RWPE2 (cell line): ENCODE measurements around the gene DESI1.

Source experiments
- ATAC-seq: fragments of 200-7000 bp; cut with Tn5 transposase; 3 replicates; pipeline ENCODE4 v1.9.1; 2021; ENCODE audit warnings: low read depth
- DNase-seq: peaks from one replicate; pipeline ENCODE4 v3.0.0-alpha.2; 2020; ENCODE audit warnings: low spot score
- H3K27ac ChIP-seq: fragments of 450-650 bp; 2 replicates; pipeline ENCODE4 v1.5.1; 2017; ENCODE audit warnings: mild to moderate bottlenecking; ENCODE audit not compliant: poor library complexity, severe bottlenecking
- H3K27me3 ChIP-seq: fragments of 250-450 bp; sonication (Bioruptor Pico); 2 replicates; pipeline ENCODE4 v1.5.1; 2021; ENCODE audit warnings: mild to moderate bottlenecking, moderate library complexity; ENCODE audit not compliant: insufficient read depth, poor library complexity, severe bottlenecking
- H3K36me3 ChIP-seq: fragments of 250-450 bp; sonication (Bioruptor Pico); 2 replicates; pipeline ENCODE4 v1.5.1; 2020; ENCODE audit warnings: low read depth, mild to moderate bottlenecking, moderate library complexity
- H3K4me1 ChIP-seq: fragments of 250-450 bp; sonication (Bioruptor Pico); 2 replicates; pipeline ENCODE4 v1.5.1; 2021; ENCODE audit warnings: mild to moderate bottlenecking, moderate library complexity; ENCODE audit not compliant: insufficient read depth, poor library complexity, severe bottlenecking
- H3K4me3 ChIP-seq: fragments of 250-450 bp; sonication (Bioruptor Pico); 2 replicates; pipeline ENCODE4 v1.5.1; 2021; ENCODE audit warnings: mild to moderate bottlenecking, moderate library complexity; ENCODE audit not compliant: severe bottlenecking
- H3K9me3 ChIP-seq: fragments of 250-450 bp; sonication (Bioruptor Pico); 2 replicates; pipeline ENCODE4 v1.5.1; 2021; ENCODE audit warnings: mild to moderate bottlenecking, moderate library complexity; ENCODE audit not compliant: severe bottlenecking
- CTCF ChIP-seq: fragments of 450-650 bp; IDR thresholded peaks from one replicate; pipeline ENCODE4 v1.5.1; 2017; ENCODE audit warnings: mild to moderate bottlenecking, moderate library complexity; ENCODE audit not compliant: poor library complexity, severe bottlenecking

DESI1 gene

DNA sequence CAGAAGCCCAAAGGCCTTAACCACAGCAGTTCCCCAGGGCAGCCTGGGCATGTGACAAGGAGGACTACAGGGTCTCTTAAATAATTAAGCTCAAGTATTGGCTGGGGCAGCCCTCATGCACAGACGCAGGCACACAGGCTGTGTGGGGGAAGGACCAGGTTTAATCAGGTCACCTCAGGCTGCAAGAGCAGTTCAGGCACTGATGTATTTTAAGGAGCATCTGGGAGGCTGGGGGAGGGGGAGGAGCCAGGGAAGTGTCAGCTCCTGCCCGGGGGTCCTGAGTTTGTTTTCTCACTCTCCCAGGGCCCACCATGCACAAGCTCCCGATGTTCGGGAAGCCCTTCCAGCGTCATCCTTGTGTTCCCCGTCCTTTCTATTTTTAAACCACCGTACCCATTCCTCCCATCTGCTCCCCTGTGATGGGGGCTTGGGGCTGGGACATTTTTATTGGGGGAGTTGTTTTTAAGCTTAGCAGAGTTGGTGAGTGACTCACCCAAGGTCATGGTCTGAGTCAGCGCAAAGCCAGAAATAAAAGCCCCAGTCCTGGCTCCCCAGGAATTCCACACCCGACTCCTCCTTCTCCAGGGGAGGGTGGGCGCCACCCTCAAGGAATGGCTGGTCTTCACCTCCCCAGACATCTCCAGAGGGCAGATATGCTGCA is 57.7 kb downstream of the DESI1 start:
- no peaks in the 10 kb centered on the region for H3K9me3 ChIP-seq
- no peaks in the 10 kb centered on the region for H3K36me3 ChIP-seq
- no peak for TF ChIP-seq CTCF
- H3K4me1 ChIP-seq = peaks cover 24% of the 10 kb centered on the region
- ATAC-seq = peak; percentile 59
- no peak for DNase-seq
- H3K27ac ChIP-seq = no peak overlapping the region
- H3K4me3 ChIP-seq = no peak overlapping the region
- H3K27me3 ChIP-seq = no peaks in the 10 kb centered on the region

GRCh38 chr22:41562461-41562860 is 58.4 kb downstream of the DESI1 start:
- Histone ChIP-seq H3K4me3 (no peak overlapping the region), H3K36me3 (no peaks in the 10 kb centered on the region), H3K4me1 (peaks cover 24% of the 10 kb centered on the region), H3K27me3 (no peaks in the 10 kb centered on the region), H3K9me3 (no peaks in the 10 kb centered on the region), H3K27ac (no peak overlapping the region)
- ATAC-seq (no peak), DNase-seq (no peak)
- no peak for TF ChIP-seq CTCF

DNA sequence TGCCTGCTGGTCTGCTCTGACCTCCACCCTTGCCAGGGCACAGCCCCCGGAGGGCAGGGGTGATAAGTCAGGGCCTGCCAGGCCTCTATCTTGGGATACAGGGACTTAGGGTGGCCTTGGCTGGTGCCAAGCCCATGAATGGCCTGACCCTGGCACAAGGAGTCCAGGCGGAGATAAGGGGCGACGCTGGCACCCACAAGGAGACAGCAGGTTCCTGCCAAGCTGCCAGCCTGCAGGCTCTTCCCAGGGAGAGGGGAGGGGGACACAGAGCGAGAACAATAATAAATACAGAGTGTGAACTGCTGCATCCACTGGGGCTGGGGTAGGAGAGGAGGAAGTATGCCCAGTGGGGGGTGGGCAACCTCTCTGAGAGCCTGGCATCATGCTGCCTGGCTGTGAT is 59.1 kb downstream of the DESI1 start:
- no peaks in the 10 kb centered on the region for H3K27me3 ChIP-seq
- no peaks in the 10 kb centered on the region for H3K9me3 ChIP-seq
- no peaks in the 10 kb centered on the region for H3K36me3 ChIP-seq
- peaks cover 24% of the 10 kb centered on the region for H3K4me1 ChIP-seq
- no peak for TF ChIP-seq CTCF
- no peak for ATAC-seq
- H3K4me3 ChIP-seq = no peak overlapping the region
- no peak for DNase-seq
- no peak overlapping the region for H3K27ac ChIP-seq

DNA sequence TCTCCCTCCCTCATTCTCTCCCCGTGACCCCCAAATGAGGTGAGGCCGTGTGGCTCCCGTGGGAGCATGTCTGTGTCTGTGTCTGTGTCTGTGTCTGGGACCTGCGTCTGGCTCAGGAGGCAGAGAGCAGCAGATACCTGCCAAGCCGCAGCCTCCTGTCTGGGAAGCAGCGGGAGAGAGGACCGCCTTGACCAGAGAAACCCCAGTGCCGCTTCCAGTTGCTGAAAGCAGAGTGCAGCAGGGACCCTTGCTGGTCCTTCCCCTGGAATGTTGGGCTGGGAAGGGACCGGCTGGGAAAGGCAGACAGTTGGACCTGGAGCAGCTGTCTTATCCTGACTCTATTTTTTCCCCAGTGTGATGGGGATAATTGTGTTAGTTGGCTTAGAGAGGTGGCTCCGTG is 59.5 kb downstream of the DESI1 start:
- no peak for DNase-seq

More for the DNA sequence above, 59.5 kb downstream of the DESI1 start:
- ATAC-seq = no peak
- Histone ChIP-seq H3K27ac (no peak overlapping the region), H3K4me3 (no peak overlapping the region), H3K36me3 (no peaks in the 10 kb centered on the region), H3K27me3 (no peaks in the 10 kb centered on the region), H3K9me3 (no peaks in the 10 kb centered on the region), H3K4me1 (peaks cover 24% of the 10 kb centered on the region)
- no peak for TF ChIP-seq CTCF
